Left lung (tissue), 14 donors: ENCODE results near the gene SYNE2. TPM values are rescaled to one million over a fixed set of nuclear protein-coding genes. Genes with fewer than 3 reads are reported as not detected.
"Not testable (repeated sequence)": the region's sequence is repeated elsewhere in the genome, so short reads cannot be mapped to it uniquely, and the experiment has no call there.

Experiments
- ATAC-seq: fragments of 200-7000 bp; cut with Tn5 transposase; one replicate; pipeline ENCODE4 v1.9.1; 2020; ENCODE audit warnings: moderate library complexity
- DNase-seq, 4 donors: peaks; one replicate each; pipeline ENCODE4 v3.0.0-alpha.2; 2013 to 2020
- H3K27ac ChIP-seq, 2 donors: fragments of 200-600 bp; sonication (generic) in 1 of 2; one replicate each; pipeline versions ENCODE4 v1.5.0 to v1.8.0; 2020 to 2021
- H3K27me3 ChIP-seq, 2 donors: fragments of 200-600 bp; sonication (generic) in 1 of 2; one replicate each; pipeline versions ENCODE4 v1.5.0 to v1.8.0; 2020 to 2021
- H3K36me3 ChIP-seq, 2 donors: fragments of 200-600 bp; sonication (generic) in 1 of 2; one replicate each; pipeline versions ENCODE4 v1.5.0 to v1.8.0; 2020 to 2021
- H3K4me1 ChIP-seq, 2 donors: fragments of 200-600 bp; one replicate each; pipeline ENCODE4 v1.8.0; 2021
- H3K4me3 ChIP-seq, 2 donors: fragments of 200-600 bp; sonication (generic) in 1 of 2; one replicate each; pipeline versions ENCODE4 v1.5.0 to v1.8.0; 2020 to 2021; ENCODE audit warnings: mild to moderate bottlenecking in 1 of 2
- H3K9me3 ChIP-seq, 2 donors: fragments of 200-600 bp; sonication (generic) in 1 of 2; one replicate each; pipeline versions ENCODE4 v1.5.0 to v1.8.0; 2020 to 2021
- intact Hi-C, 2 donors: fragments of 100-400 bp; cut with DNase I; formaldehyde crosslinking; loops; one replicate each; pipeline versions ENCODE4 v1.11.2 to v1.14.2; 2022
- long read RNA-seq, 12 donors: library from polyadenylated mRNA in 2 of 12; unstranded in 2 of 12; transcript quantifications; one replicate each; pipeline ENCODE4 v2.0.0 and lab custom pipeline, GENCODE V29; 2019 to 2026
- polyA plus RNA-seq, 6 donors: library from polyadenylated mRNA; unstranded; fragments of 120-200 nt; gene quantifications; one replicate each; pipeline ENCODE4 v1.2.1, GENCODE V29; 2013; ENCODE audit not compliant: insufficient read length in 6 of 6
- total RNA-seq, 2 donors: library from RNA; stranded (reverse); fragmentation: NEBNext Ultra II Directional; extraction: Animal tissue kit (Norgen Biotek cat#: 25700); gene quantifications; one replicate each; pipeline ENCODE4 v1.2.1, GENCODE V29; 2021
- TF ChIP-seq, protein P1 (sequence below), 2 donors: fragments of 200-600 bp; sonication (generic) in 1 of 2; IDR thresholded peaks; one replicate each; pipeline versions ENCODE4 v1.5.0 to v1.8.0; 2021; ENCODE audit warnings: antibody characterized with exemption in 2 of 2
- donor health status: DM: no; HTN: yes; CAD: no.
- donor health status: DM: no; HTN: no; CAD: no.

SYNE2 gene, protein sequence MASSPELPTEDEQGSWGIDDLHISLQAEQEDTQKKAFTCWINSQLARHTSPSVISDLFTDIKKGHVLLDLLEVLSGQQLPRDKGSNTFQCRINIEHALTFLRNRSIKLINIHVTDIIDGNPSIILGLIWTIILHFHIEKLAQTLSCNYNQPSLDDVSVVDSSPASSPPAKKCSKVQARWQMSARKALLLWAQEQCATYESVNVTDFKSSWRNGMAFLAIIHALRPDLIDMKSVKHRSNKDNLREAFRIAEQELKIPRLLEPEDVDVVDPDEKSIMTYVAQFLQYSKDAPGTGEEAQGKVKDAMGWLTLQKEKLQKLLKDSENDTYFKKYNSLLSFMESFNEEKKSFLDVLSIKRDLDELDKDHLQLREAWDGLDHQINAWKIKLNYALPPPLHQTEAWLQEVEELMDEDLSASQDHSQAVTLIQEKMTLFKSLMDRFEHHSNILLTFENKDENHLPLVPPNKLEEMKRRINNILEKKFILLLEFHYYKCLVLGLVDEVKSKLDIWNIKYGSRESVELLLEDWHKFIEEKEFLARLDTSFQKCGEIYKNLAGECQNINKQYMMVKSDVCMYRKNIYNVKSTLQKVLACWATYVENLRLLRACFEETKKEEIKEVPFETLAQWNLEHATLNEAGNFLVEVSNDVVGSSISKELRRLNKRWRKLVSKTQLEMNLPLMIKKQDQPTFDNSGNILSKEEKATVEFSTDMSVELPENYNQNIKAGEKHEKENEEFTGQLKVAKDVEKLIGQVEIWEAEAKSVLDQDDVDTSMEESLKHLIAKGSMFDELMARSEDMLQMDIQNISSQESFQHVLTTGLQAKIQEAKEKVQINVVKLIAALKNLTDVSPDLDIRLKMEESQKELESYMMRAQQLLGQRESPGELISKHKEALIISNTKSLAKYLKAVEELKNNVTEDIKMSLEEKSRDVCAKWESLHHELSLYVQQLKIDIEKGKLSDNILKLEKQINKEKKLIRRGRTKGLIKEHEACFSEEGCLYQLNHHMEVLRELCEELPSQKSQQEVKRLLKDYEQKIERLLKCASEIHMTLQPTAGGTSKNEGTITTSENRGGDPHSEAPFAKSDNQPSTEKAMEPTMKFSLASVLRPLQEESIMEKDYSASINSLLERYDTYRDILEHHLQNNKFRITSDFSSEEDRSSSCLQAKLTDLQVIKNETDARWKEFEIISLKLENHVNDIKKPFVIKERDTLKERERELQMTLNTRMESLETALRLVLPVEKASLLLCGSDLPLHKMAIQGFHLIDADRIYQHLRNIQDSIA (N-terminal part only)
- total RNA-seq (10 to 100 TPM; 59.6 to 72.1 TPM), polyA plus RNA-seq (100 to 1,000 TPM in 3 of 6 donors, 10 to 100 TPM in 3; 79.4 to 109 (median 99.3) TPM)
- long read RNA-seq, donor 1, partial matches to known transcripts = 5 of 7 reads
- long read RNA-seq, donor 1, other reads (novel, unspliced or antisense) = 0 of 7 reads
- long read RNA-seq, donor 2, partial matches to known transcripts = 31 of 31 reads
- long read RNA-seq, donor 2, other reads (novel, unspliced or antisense) = 0 of 31 reads
- long read RNA-seq, donor 3, partial matches to known transcripts = 0 of 1 reads
- long read RNA-seq, donor 3, other reads (novel, unspliced or antisense) = 0 of 1 reads
- long read RNA-seq, donor 4, partial matches to known transcripts = 5 of 5 reads
- long read RNA-seq, donor 4, other reads (novel, unspliced or antisense) = 0 of 5 reads
- long read RNA-seq, donor 5, partial matches to known transcripts = 0 of 1 reads
- long read RNA-seq, donor 5, other reads (novel, unspliced or antisense) = 0 of 1 reads
- long read RNA-seq, donor 6 = 0 reads
- long read RNA-seq, donor 7, partial matches to known transcripts = 0 of 1 reads
- long read RNA-seq, donor 7, other reads (novel, unspliced or antisense) = 0 of 1 reads
- long read RNA-seq, donor 8, partial matches to known transcripts = 0 of 1 reads
- long read RNA-seq, donor 8, other reads (novel, unspliced or antisense) = 0 of 1 reads
- long read RNA-seq, donor 9 = 0 reads
- long read RNA-seq, donor 10, partial matches to known transcripts = 4 of 4 reads
- long read RNA-seq, donor 10, other reads (novel, unspliced or antisense) = 0 of 4 reads
- long read RNA-seq, donor 11, partial matches to known transcripts = 7 of 7 reads
- long read RNA-seq, donor 11, other reads (novel, unspliced or antisense) = 0 of 7 reads
- long read RNA-seq, donor 12, partial matches to known transcripts = 0 of 1 reads
- long read RNA-seq, donor 12, other reads (novel, unspliced or antisense) = 0 of 1 reads

DNA sequence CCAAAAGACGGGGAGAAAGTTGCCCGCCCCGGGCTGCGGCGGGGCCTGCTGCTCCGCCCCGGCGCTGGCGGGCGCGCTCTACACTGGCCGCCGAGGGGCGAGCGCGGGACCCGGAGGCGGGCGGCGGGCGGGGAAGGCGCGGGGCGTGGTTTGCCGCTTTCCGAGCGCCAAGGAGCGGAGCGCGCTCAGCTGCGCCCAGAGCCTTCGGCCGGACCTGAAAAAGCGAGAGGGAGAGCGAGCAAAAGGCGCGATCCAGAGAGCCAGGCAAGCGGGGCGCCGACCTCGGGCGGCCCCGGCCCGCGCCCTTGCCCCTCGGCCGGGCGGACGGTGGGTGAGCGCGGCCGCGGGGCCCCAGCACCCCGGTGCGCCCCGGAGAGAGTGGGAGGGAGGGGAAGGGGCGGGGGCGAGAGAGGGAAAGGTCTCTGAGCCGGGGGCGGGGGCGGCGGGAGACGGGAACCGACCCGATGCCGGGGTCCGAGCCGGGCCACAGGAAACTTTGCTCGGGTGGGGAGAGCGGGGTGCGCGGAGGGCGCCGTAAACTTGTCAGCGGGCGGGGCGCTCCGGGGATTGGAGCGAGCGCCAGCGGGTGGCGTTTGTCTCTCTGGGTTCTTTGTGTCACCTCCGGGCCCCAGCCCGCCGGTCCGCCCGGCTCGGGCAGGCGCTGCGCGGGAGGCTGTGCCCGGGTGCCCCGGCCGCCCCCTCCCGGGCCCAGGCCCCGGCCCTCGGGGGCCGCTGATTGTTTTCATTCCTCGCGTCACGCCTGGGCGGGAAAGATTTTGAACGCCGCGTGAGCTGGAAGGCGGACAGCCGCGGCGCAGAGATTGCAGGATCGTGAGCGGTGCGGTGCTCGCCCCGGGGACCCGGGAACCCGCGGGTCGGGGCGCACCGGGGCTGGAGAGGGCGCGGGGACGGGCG is at the start of gene SYNE2:
Gene SYNE2, plus strand, starts transcription at position 188 of the 915 bp plus-strand sequence. CDS start 56,145 bp downstream, outside the sequence.
- Histone ChIP-seq H3K36me3 (no peaks in the 10 kb centered on the region), H3K27me3 (peaks cover 2 to 56% of the 10 kb centered on the region in 2 donors), H3K4me1 (peaks cover 0 to 13% of the 10 kb centered on the region in 2 donors), H3K4me3 (peak within 1 kb of the TSS; percentile 54 to 63), H3K27ac (peak within 1 kb of the TSS; percentile 83 to 91), H3K9me3 (no peaks in the 10 kb centered on the region)
- ATAC-seq (peak; percentile 93), DNase-seq (peak; percentile 77 to 92 (median 86))
- TF ChIP-seq, protein P1, sequence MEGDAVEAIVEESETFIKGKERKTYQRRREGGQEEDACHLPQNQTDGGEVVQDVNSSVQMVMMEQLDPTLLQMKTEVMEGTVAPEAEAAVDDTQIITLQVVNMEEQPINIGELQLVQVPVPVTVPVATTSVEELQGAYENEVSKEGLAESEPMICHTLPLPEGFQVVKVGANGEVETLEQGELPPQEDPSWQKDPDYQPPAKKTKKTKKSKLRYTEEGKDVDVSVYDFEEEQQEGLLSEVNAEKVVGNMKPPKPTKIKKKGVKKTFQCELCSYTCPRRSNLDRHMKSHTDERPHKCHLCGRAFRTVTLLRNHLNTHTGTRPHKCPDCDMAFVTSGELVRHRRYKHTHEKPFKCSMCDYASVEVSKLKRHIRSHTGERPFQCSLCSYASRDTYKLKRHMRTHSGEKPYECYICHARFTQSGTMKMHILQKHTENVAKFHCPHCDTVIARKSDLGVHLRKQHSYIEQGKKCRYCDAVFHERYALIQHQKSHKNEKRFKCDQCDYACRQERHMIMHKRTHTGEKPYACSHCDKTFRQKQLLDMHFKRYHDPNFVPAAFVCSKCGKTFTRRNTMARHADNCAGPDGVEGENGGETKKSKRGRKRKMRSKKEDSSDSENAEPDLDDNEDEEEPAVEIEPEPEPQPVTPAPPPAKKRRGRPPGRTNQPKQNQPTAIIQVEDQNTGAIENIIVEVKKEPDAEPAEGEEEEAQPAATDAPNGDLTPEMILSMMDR (IDR thresholded peaks at IDR 0.05) = peak; percentile 20 to 37
- intact Hi-C loops = no loop called here

DNA sequence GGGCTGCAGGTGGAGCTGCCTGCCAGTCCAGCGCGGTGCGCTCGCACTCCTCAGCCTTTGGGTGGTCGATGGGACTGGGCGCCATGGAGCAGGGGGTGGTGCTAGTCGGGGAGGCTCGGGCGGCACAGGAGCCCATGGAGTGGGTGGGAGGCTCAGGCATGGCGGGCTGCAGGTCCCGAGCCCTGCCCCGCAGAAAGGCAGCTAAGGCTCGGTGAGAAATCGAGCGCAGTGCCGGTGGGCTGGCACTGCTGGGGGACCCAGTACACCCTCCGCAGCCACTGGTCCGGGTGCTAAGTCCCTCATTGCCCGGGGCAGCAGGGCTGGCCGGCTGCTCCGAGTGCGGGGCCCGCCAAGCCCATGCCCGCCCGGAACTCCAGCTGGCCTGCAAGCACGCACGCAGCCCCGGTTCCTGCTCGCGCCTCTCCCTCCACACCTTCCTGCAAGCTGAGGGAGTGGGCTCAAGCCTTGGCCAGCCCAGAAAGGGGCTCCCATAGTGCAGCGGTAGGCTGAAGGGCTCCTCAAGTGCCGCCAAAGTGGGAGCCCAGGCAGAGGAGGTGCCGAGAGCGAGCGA is 49.5 kb upstream of the SYNE2 start:
- intact Hi-C loops = loop anchor here in 1 of 2 donors (10.0 kb wide), 1 partner anchor 491 kb away; the partner anchor contains the start of gene ESR2

DNA sequence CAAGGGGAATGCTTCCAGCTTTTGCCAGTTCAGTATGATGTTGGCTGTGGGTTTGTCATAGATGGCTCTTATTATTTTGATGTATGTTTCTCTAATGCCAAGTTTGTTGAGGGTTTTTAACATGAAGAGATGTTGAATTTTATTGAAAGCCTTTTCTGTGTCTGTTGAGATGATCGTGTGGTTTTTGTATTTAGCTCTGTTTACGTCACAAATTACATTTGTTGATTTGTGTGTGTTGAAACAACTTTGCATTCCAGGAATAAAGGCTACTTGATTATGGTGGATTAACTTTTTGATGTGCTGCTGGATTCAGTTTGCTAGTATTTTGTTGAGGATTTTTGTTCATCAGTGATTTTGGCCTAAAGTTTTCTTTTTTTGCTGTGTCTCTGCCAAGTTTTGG is 46.7 kb upstream of the SYNE2 start:
- not testable (repeated sequence) for ATAC-seq, H3K27me3 ChIP-seq, H3K36me3 ChIP-seq, DNase-seq, H3K4me3 ChIP-seq, H3K4me1 ChIP-seq, H3K9me3 ChIP-seq, H3K27ac ChIP-seq
- intact Hi-C loops = loop anchor here in 1 of 2 donors (10.0 kb wide), 1 partner anchor 489 kb away; the partner anchor contains the start of gene ESR2

More for the DNA sequence above, 49.5 kb upstream of the SYNE2 start:
- DNase-seq, H3K9me3 ChIP-seq, H3K4me3 ChIP-seq, H3K4me1 ChIP-seq, H3K36me3 ChIP-seq, ATAC-seq, H3K27ac ChIP-seq, H3K27me3 ChIP-seq: not testable (repeated sequence)

DNA sequence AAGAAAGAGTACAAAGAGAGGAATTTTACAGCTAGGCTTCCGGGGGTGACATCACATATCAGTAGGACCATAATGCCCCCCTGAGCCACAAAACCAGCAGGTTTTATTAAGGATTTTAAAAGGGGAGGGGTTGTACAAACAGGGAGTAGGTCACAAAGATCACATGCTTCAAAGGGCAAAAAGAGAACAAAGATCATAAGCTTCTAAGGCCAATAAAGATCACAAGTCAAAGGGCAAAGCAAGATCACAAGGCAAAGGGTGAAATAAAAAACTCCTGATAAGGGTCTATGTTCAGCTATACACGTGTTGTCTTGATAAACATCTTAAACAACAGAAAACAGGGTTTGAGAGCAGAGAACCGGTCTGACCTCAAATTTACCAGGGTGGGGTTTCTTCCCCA is 41.1 kb upstream of the SYNE2 start:
- intact Hi-C loops, ATAC-seq, H3K27ac ChIP-seq, H3K36me3 ChIP-seq, H3K27me3 ChIP-seq, DNase-seq, H3K4me1 ChIP-seq, H3K4me3 ChIP-seq: not testable (repeated sequence)
- peaks cover 0 to 19% of the 10 kb centered on the region in 2 donors for H3K9me3 ChIP-seq

DNA sequence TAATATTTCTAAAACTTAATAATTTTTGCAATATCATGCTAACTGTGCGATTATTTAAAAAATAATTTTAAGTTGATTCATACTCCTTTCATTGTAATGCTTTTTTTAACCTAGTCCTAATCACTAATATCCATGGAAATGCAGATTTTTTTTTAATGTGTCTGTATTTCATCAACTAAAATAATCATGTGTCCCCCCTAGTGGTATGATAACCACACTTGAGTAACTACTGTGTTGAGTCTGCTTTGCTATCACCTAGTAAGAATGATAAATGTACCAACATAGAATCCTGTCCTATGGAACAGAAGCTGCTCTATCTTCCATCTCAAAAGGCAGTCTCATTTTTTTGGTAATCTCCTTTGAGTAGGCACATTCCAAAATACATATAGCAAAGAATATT is 19.1 kb upstream of the SYNE2 start:
- TF ChIP-seq, protein P1 (IDR thresholded peaks at IDR 0.05) = no peak
- H3K4me3 ChIP-seq = no peak overlapping the region
- no peak for DNase-seq
- no peak for ATAC-seq
- no peaks in the 10 kb centered on the region for H3K27me3 ChIP-seq
- intact Hi-C loops = no loop called here
- H3K27ac ChIP-seq = no peak overlapping the region
- H3K9me3 ChIP-seq = no peaks in the 10 kb centered on the region
- H3K4me1 ChIP-seq = no peaks in the 10 kb centered on the region
- no peaks in the 10 kb centered on the region for H3K36me3 ChIP-seq
